IMR-90 (cell line): ENCODE results near the gene FXYD1. TPM values are rescaled to one million over a fixed set of nuclear protein-coding genes. Genes with fewer than 3 reads are reported as not detected.

Source experiments
- ATAC-seq: fragments of 200-7000 bp; cut with Tn5 transposase; 2 replicates; pipeline ENCODE4 v1.9.1; 2020; ENCODE audit warnings: low read depth, mild to moderate bottlenecking, moderate library complexity
- BruUV-seq: library from RNA; stranded (reverse); fragments of 400-500 nt; replicated peaks from 2 replicates; lab custom pipeline; 2021; lab: Mats Ljungman, UMichigan
- CTCF ChIA-PET: fragments of 300-600 bp; formaldehyde crosslinking; extraction: SDS; loops from one replicate; lab custom pipeline; 2021; ENCODE audit warnings: antibody characterized with exemption; lab: Yijun Ruan, JAX
- POLR2A ChIA-PET: fragments of 300-600 bp; sonication (Branson Sonifier 250); formaldehyde crosslinking; loops from one replicate; lab custom pipeline; 2022; ENCODE audit warnings: antibody characterized with exemption; ENCODE audit not compliant: unreplicated experiment; lab: Charles Lee
- DNase-seq: peaks from one replicate; pipeline ENCODE4 v3.0.0; 2013
- H2AFZ ChIP-seq: replicated peaks from 2 replicates; pipeline ENCODE3; 2013; ENCODE audit warnings: low read length, mild to moderate bottlenecking; ENCODE audit not compliant: poor library complexity
- H2AK5ac ChIP-seq: 2 replicates; pipeline ENCODE4 v1.6.1; 2013; ENCODE audit warnings: low read depth, low read length, inconsistent platforms
- H2AK9ac ChIP-seq: replicated peaks from 2 replicates; pipeline ENCODE3; 2013; ENCODE audit warnings: mild to moderate bottlenecking, low read depth, low read length, moderate library complexity; ENCODE audit not compliant: poor library complexity
- H2BK120ac ChIP-seq: 2 replicates; pipeline ENCODE4 v1.6.1; 2013; ENCODE audit warnings: low read depth, low read length, inconsistent platforms
- H2BK15ac ChIP-seq: 3 replicates; pipeline ENCODE4 v1.6.1; 2013; ENCODE audit warnings: low read depth, low read length, inconsistent platforms
- H2BK20ac ChIP-seq: 2 replicates; pipeline ENCODE4 v1.6.1; 2013; ENCODE audit warnings: low read depth, mild to moderate bottlenecking, inconsistent platforms, low read length, moderate library complexity
- H2BK5ac ChIP-seq: 2 replicates; pipeline ENCODE4 v1.6.1; 2013; ENCODE audit warnings: mild to moderate bottlenecking, low read depth, low read length, inconsistent platforms; ENCODE audit not compliant: poor library complexity, severe bottlenecking
- H3K14ac ChIP-seq: replicated peaks from 2 replicates; pipeline ENCODE4 v1.6.1; 2013; ENCODE audit warnings: low read depth, low read length, inconsistent platforms
- H3K18ac ChIP-seq: 2 replicates; pipeline ENCODE4 v1.6.1; 2013; ENCODE audit warnings: low read depth, low read length, control low read depth
- H3K23ac ChIP-seq: 2 replicates; pipeline ENCODE4 v1.6.1; 2013; ENCODE audit warnings: low read depth, low read length, inconsistent platforms
- H3K27ac ChIP-seq: 2 replicates; pipeline ENCODE4 v1.5.1; 2013; ENCODE audit warnings: mild to moderate bottlenecking, control low read depth, low read length; ENCODE audit not compliant: insufficient read depth
- H3K27me3 ChIP-seq: 2 replicates; pipeline ENCODE4 v1.6.1; 2013; ENCODE audit warnings: low read length; ENCODE audit not compliant: control insufficient read depth, insufficient read depth
- H3K36me3 ChIP-seq: 2 replicates; pipeline ENCODE4 v1.6.1; 2013; ENCODE audit warnings: low read length, mixed read lengths; ENCODE audit not compliant: control insufficient read depth, insufficient read depth
- H3K4ac ChIP-seq: 2 replicates; pipeline ENCODE4 v1.6.1; 2013; ENCODE audit warnings: low read depth, low read length, inconsistent platforms
- H3K4me1 ChIP-seq: 2 replicates; pipeline ENCODE4 v1.6.1; 2013; ENCODE audit warnings: low read length, mixed read lengths; ENCODE audit not compliant: control insufficient read depth, insufficient read depth
- H3K4me2 ChIP-seq: 2 replicates; pipeline ENCODE4 v1.6.1; 2013; ENCODE audit warnings: low read depth, mild to moderate bottlenecking, control low read depth, low read length, moderate library complexity
- H3K4me3 ChIP-seq: 2 replicates; pipeline ENCODE4 v1.5.1; 2013; ENCODE audit warnings: low read depth, mild to moderate bottlenecking, control low read depth, low read length, moderate library complexity; ENCODE audit not compliant: insufficient read depth
- H3K56ac ChIP-seq: 2 replicates; pipeline ENCODE4 v1.6.1; 2013; ENCODE audit warnings: low read length, inconsistent platforms; ENCODE audit not compliant: insufficient read depth; ENCODE audit errors: extremely low read depth
- H3K79me1 ChIP-seq, 2 experiments: 2 replicates each; pipeline ENCODE4 v1.6.1; 2013; ENCODE audit warnings: low read length in 2 of 2, inconsistent platforms in 1 of 2, low read depth in 1 of 2
- H3K9ac ChIP-seq: 2 replicates; pipeline ENCODE4 v1.6.1; 2013; ENCODE audit warnings: low read depth, low read length, control low read depth
- H3K9me1 ChIP-seq: 2 replicates; pipeline ENCODE4 v1.6.1; 2013; ENCODE audit warnings: low read length, inconsistent platforms; ENCODE audit not compliant: insufficient read depth
- H3K9me3 ChIP-seq: 2 replicates; pipeline ENCODE4 v1.6.1; 2013; ENCODE audit warnings: low read length; ENCODE audit not compliant: control insufficient read depth, insufficient read depth
- H4K20me1 ChIP-seq: 2 replicates; pipeline ENCODE4 v1.6.1; 2013; ENCODE audit warnings: low read length, inconsistent platforms; ENCODE audit not compliant: insufficient read depth
- H4K5ac ChIP-seq: 2 replicates; pipeline ENCODE4 v1.6.1; 2013; ENCODE audit warnings: mild to moderate bottlenecking, low read depth, low read length, control low read depth
- H4K8ac ChIP-seq, 2 experiments: 2 replicates each; pipeline ENCODE4 v1.6.1; 2013; ENCODE audit warnings: low read depth in 2 of 2, low read length in 2 of 2, control low read depth in 1 of 2, inconsistent platforms in 1 of 2
- H4K91ac ChIP-seq: 2 replicates; pipeline ENCODE4 v1.6.1; 2013; ENCODE audit warnings: low read depth, low read length, inconsistent platforms; ENCODE audit not compliant: insufficient read depth
- CTCF ChIP-seq: conservative IDR thresholded peaks from 2 replicates; pipeline ENCODE4 v1.5.1; 2012; ENCODE audit warnings: mild to moderate bottlenecking, low read depth, low read length, improper control_type of control experiment
- ELK1 ChIP-seq: fragments of 150-350 bp; IDR thresholded peaks from 2 replicates; pipeline ENCODE4 v1.6.1; 2016; ENCODE audit warnings: low read depth, mild to moderate bottlenecking, low read length, moderate library complexity, borderline replicate concordance
- MAFK ChIP-seq: IDR thresholded peaks from 2 replicates; pipeline ENCODE4 v1.6.1; 2012; ENCODE audit warnings: low read depth, low read length, improper control_type of control experiment
- MAZ ChIP-seq: IDR thresholded peaks from 2 replicates; pipeline ENCODE4 v1.6.1; 2012; ENCODE audit warnings: low read depth, mild to moderate bottlenecking, low read length, improper control_type of control experiment, moderate library complexity, borderline replicate concordance
- MXI1 ChIP-seq: IDR thresholded peaks from 2 replicates; pipeline ENCODE4 v1.6.1; 2012; ENCODE audit warnings: low read depth, mild to moderate bottlenecking, low read length, moderate library complexity, borderline replicate concordance
- NFE2L2 ChIP-seq: fragments of 150-350 bp; IDR thresholded peaks from 2 replicates; pipeline ENCODE4 v1.6.1; 2016; ENCODE audit warnings: low read depth, mild to moderate bottlenecking, low read length
- SMC3 ChIP-seq: fragments of 150-350 bp; IDR thresholded peaks from 2 replicates; pipeline ENCODE4 v1.6.1; 2016; ENCODE audit warnings: low read depth, mild to moderate bottlenecking, antibody characterized with exemption, low read length, moderate library complexity
- whole genome bisulfite sequencing, 2 experiments: methylation state at CpG; one replicate each; pipeline versions ENCODE4 v1.1.5 to v1.1.7; 2013; ENCODE audit warnings: missing lambda C conversion rate in 2 of 2; ENCODE audit not compliant: insufficient read length in 1 of 2; ENCODE audit errors: extremely low coverage in 2 of 2; 5-methylcytosine and 5-hydroxymethylcytosine counted together
- dilution Hi-C: fragments of 300-500 bp; cut with HindIII; formaldehyde crosslinking; loops from one replicate; pipeline ENCODE4 v1.14.3; 2018; ENCODE audit warnings: low sequenced_read_pairs; ENCODE audit not compliant: unreplicated experiment
- in situ Hi-C: fragments of 300-500 bp; cut with MboI; formaldehyde crosslinking; loops from 3 replicates; pipeline ENCODE4 v1.14.3; 2019; ENCODE audit warnings: low sequenced_read_pairs, inconsistent platforms, mixed read lengths
- intact Hi-C: fragments of 100-400 bp; cut with micrococcal nuclease; formaldehyde crosslinking; loops from 2 replicates; pipeline ENCODE4 v1.10.0; 2022
- polyA plus RNA-seq, 3 experiments: library from polyadenylated mRNA; depleted of rRNA; stranded (reverse); fragments of >200 nt; gene quantifications; 2 replicates each; pipeline ENCODE4 v1.2.3, GENCODE V29; 2012; ENCODE audit warnings: low replicate concordance in 1 of 3
- total RNA-seq: library from RNA; depleted of rRNA; stranded (reverse); fragments of >200 nt; gene quantifications from 2 replicates; pipeline ENCODE4 v1.2.3, GENCODE V29; 2012

FXYD1 gene
- total and polyA plus RNA-seq, 2 of the 4 experiments (the other 2 are of a cell fraction): 0.18 to 3.9 TPM

GRCh38 chr19:35106898-35107541 is 31.6 kb upstream of the FXYD1 start:
- in situ Hi-C loops: no loop called here
- Histone ChIP-seq H3K4me2 (no peak overlapping the region), H4K91ac (no peak overlapping the region), H3K9me1 (no peaks in the 10 kb centered on the region), H3K4me3 (no peak overlapping the region), H2BK5ac (no peak overlapping the region), H2AK9ac (no peak overlapping the region), H2BK20ac (no peak overlapping the region), H3K36me3 (no peaks in the 10 kb centered on the region), H3K27me3 (peaks cover under 1% of the 10 kb centered on the region; the same call in 1 of the 2 replicates), H3K9ac (no peak overlapping the region), H3K18ac (no peak overlapping the region), H2AK5ac (no peak overlapping the region), H3K56ac (no peak overlapping the region), H3K79me1 (no peaks in the 10 kb centered on the region), H3K14ac (no peak overlapping the region), H3K9me3 (peaks cover 5% of the 10 kb centered on the region; the same call in 1 of the 2 replicates), H3K23ac (no peak overlapping the region), H2BK15ac (no peak overlapping the region), H3K4me1 (no peaks in the 10 kb centered on the region), H2BK120ac (no peak overlapping the region), H2AFZ (no peak overlapping the region), H3K4ac (no peak overlapping the region), H3K27ac (no peak overlapping the region), H4K8ac (no peak overlapping the region), H4K20me1 (no peaks in the 10 kb centered on the region), H4K5ac (no peak overlapping the region)
- BruUV-seq: no TSS peak
- no CpG with 5 or more reads among the region's 2 CpGs for WGBS, 2 experiments
- ChIA-PET POLR2A (no interaction called here), CTCF (interaction anchor here (0.7 kb wide), 1 partner anchor 40 kb away, joined by 4 read pairs; no protein-coding TSS in a partner anchor)
- intact Hi-C loops: no loop called here
- dilution Hi-C loops: no loop called here
- TF ChIP-seq MAFK (no peak), ELK1 (no peak), MAZ (no peak), SMC3 (no peak), NFE2L2 (no peak), CTCF (no peak), MXI1 (no peak)
- no peak for DNase-seq
- no peak for ATAC-seq
